Measurements from ENCODE around the gene IGF1R.

The IGF1R gene

DNA sequence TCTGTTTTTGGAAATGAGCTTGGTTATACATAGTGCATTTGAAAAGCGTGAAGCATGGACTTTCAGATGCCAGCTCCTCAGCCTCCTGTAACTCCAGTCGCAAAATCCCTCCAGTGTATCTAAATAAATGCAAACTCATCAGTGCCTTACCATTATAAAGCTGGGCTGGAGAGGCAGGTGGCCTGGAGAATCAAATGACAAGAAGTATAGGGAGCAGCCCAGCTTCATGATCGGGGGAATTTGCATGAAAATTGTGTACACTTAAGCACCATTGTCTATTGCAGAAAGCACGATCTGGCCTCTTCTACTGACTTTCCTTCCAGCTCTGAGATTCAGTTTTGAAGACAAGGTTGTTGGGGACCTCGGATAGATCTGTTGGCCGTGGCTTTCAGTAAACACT lies 71.7 kb downstream of the IGF1R start:
- TF ChIP-seq, protein P1, sequence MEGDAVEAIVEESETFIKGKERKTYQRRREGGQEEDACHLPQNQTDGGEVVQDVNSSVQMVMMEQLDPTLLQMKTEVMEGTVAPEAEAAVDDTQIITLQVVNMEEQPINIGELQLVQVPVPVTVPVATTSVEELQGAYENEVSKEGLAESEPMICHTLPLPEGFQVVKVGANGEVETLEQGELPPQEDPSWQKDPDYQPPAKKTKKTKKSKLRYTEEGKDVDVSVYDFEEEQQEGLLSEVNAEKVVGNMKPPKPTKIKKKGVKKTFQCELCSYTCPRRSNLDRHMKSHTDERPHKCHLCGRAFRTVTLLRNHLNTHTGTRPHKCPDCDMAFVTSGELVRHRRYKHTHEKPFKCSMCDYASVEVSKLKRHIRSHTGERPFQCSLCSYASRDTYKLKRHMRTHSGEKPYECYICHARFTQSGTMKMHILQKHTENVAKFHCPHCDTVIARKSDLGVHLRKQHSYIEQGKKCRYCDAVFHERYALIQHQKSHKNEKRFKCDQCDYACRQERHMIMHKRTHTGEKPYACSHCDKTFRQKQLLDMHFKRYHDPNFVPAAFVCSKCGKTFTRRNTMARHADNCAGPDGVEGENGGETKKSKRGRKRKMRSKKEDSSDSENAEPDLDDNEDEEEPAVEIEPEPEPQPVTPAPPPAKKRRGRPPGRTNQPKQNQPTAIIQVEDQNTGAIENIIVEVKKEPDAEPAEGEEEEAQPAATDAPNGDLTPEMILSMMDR (IDR thresholded peaks at IDR 0.05; ENCODE audit: low read depth, low read length): no peak

DNA sequence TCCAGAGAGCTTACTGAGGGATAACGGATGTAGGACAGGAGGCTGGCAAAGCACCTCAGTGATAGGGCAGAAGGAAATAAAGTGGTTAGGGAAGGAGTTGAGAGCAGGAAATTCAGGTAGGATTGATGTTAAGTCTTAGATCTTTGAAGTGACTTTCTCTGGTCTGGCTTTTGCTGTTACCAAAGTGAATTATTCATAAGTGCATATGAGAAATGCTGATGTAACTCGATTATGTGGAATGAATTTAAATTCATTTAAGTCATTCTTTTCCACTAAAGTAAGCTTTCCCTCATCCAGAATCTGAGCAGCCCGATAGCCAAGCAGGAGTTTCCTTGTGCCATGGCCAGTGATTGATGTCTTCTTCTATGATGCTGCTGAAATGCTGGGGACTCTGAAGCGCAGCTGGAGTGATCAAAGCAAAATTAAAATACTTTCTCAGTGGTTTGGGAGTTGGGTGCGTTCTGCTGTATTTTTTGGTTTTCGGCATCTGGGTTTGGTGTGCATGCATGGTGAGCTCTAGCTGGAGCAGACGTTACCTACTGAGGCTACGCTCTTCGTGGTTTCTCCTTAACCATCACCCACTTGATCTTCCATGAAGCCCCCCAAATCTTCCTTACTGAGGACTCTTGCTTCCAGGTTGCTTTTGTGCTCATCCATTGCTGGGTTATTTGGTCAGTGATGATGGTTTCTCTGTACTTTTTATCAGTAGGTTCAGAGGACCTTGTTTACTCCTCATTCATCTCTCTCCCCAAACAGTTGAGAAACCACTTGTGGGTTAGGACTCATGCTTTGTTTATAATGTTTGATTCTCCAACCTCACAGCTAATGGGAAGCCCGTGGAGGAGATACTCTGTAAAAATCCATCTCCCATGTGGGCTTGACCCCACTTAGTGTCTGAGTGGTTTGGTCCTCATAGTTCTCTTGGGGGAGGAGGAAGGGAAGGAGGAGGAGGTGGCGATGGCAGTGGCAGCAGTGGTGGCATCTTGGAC lies 72.5 kb downstream of the IGF1R start:
- TF ChIP-seq, protein P1 (IDR thresholded peaks at IDR 0.05; ENCODE audit: low read depth, low read length): no peak
- in situ Hi-C loops (cut with HindIII; ENCODE audit: low sequenced_read_pairs): no loop called here
- H3K4me3 ChIP-seq (ENCODE audit: low read depth, low read length): no peak overlapping the region
- DNase-seq (ENCODE audit: low read depth, low spot score): no peak

More for the DNA sequence above, 71.7 kb downstream of the IGF1R start:
- no peak for DNase-seq (ENCODE audit: low read depth, low spot score)
- in situ Hi-C loops (cut with HindIII; ENCODE audit: low sequenced_read_pairs): no loop called here
- no peak overlapping the region for H3K4me3 ChIP-seq (ENCODE audit: low read depth, low read length)

DNA sequence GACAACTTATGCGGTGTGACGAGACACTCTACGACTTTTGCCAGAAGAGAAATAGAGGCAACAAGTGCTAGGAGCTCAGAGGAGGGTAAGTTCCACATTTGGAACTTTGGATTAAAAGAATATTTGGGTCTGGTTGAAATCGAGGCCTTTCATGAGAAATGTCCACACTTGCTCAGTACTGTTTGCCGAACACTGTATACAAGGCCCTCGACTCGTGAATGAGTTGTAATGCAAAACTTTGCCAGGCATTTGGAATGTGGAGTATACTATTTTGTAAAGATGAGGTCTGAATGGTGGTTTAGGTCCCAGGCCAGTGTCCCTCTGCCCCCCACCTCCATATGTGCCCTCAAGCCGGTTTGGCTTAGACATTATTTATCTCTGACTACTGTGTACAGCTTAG lies 73.9 kb downstream of the IGF1R start:
- no peak overlapping the region for H3K4me3 ChIP-seq (ENCODE audit: low read depth, low read length)
- TF ChIP-seq, protein P1 (IDR thresholded peaks at IDR 0.05; ENCODE audit: low read depth, low read length): no peak
- no peak for DNase-seq (ENCODE audit: low read depth, low spot score)
- in situ Hi-C loops (cut with HindIII; ENCODE audit: low sequenced_read_pairs): no loop called here

DNA sequence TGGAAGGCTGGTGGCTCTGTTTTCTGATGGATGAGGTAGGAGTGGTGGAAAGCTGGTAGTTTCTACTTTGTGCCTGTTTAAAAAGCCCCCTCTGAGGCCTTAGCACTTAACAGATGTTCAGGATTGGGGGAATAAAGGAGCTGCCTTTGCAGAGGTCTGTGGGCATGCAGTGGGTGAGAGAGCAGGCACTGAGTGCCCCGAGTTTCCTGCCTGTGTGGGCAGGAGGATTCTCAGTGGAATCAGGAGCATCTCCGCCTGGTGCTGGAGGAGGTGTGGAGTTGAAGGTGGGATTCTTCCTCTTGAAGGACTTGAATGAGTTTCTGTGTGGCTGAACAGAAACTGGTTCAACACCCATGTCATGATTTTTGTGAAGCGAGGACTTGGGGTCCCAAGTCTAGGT lies 74.3 kb downstream of the IGF1R start:
- TF ChIP-seq, protein P1 (IDR thresholded peaks at IDR 0.05; ENCODE audit: low read depth, low read length): no peak
- in situ Hi-C loops (cut with HindIII; ENCODE audit: low sequenced_read_pairs): no loop called here

DNA sequence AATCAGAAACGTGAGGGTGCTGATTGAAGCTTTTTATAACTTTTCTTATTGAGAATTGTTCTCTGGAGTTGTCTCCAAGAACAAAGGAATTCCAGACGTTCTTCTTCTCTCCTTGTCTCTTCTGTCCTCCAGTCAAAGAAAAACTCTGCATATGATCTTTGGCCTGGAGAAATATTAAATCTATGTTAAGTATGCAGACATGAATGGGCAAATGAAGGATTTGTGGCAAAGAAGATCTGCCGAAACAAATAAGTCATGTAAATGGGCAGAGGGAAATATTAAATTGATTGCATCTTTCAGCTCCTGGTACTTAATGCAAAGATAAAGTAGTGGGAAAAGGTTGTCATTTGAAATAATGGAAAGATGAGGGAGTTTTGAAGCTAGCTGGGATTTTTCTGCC lies 74.9 kb downstream of the IGF1R start:
- no peak overlapping the region for H3K4me3 ChIP-seq (ENCODE audit: low read depth, low read length)
- in situ Hi-C loops (cut with HindIII; ENCODE audit: low sequenced_read_pairs): no loop called here
- TF ChIP-seq, protein P1 (IDR thresholded peaks at IDR 0.05; ENCODE audit: low read depth, low read length): no peak
- no peak for DNase-seq (ENCODE audit: low read depth, low spot score)

More for the DNA sequence above, 74.3 kb downstream of the IGF1R start:
- no peak overlapping the region for H3K4me3 ChIP-seq (ENCODE audit: low read depth, low read length)
- no peak for DNase-seq (ENCODE audit: low read depth, low spot score)

DNA sequence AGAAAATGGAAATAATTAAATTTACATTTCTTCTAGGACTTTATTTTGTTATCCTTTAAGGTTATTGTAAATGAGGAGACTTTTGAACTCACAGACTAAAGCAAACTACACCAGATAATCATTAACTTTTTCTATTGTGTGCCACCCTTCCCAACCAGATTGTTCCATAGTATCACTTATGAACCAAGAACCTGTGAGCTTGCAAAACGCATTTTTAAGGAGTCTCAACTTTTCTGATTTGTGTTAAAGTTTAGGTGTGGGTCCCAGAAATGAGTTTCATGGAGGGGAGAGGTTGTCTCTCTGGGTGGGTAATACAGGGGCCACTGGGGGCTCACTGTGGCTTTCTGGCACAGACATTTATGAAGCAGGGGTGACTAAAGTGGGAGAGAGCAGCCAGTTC lies 75.7 kb downstream of the IGF1R start:
- TF ChIP-seq, protein P1 (IDR thresholded peaks at IDR 0.05; ENCODE audit: low read depth, low read length): no peak
- no peak for DNase-seq (ENCODE audit: low read depth, low spot score)
- in situ Hi-C loops (cut with HindIII; ENCODE audit: low sequenced_read_pairs): no loop called here
- no peak overlapping the region for H3K4me3 ChIP-seq (ENCODE audit: low read depth, low read length)
